GM11168 (cell line): ENCODE data around the gene LONRF3.

Source experiments
- in situ Hi-C: fragments of 300-500 bp; cut with MboI; formaldehyde crosslinking; loops from one replicate; pipeline ENCODE4 v1.12.0; 2022; ENCODE audit warnings: low sequenced_read_pairs; ENCODE audit not compliant: unreplicated experiment

Gene LONRF3

GRCh38 chrX:119028733-119029330 is 54.4 kb downstream of the LONRF3 start:
- in situ Hi-C loops: no loop called here

- in situ Hi-C loops: loop anchor here (10.0 kb wide), 1 partner anchor 545 kb away; no protein-coding TSS in a partner anchor
Measured at GRCh38 chrX:119029656-119030055, 55.2 kb downstream of the LONRF3 start.

- in situ Hi-C loops: loop anchor here (10.0 kb wide), 1 partner anchor 546 kb away; no protein-coding TSS in a partner anchor
Measured at GRCh38 chrX:119030990-119031389, 56.6 kb downstream of the LONRF3 start.

GRCh38 chrX:119036107-119037029 is 62.0 kb downstream of the LONRF3 start:
- in situ Hi-C loops: loop anchor here (10.0 kb wide), 1 partner anchor 552 kb away; no protein-coding TSS in a partner anchor

GRCh38 chrX:119040432-119040831 is 66.0 kb downstream of the LONRF3 start:
- in situ Hi-C loops: no loop called here

- in situ Hi-C loops: no loop called here
Measured at GRCh38 chrX:119041175-119041574, 66.8 kb downstream of the LONRF3 start.

- in situ Hi-C loops: no loop called here
Measured at GRCh38 chrX:119042040-119042439, 67.6 kb downstream of the LONRF3 start.

GRCh38 chrX:119042996-119043395 is 68.6 kb downstream of the LONRF3 start:
- in situ Hi-C loops: no loop called here

- in situ Hi-C loops: no loop called here
Measured at GRCh38 chrX:119045884-119046283, 71.5 kb downstream of the LONRF3 start.

- in situ Hi-C loops: no loop called here
Measured at GRCh38 chrX:119055687-119056086, 81.3 kb downstream of the LONRF3 start.

- in situ Hi-C loops: no loop called here
Measured at GRCh38 chrX:119062750-119063374, 88.4 kb downstream of the LONRF3 start.

GRCh38 chrX:119063428-119063827 is 89.0 kb downstream of the LONRF3 start:
- in situ Hi-C loops: no loop called here

- in situ Hi-C loops: no loop called here
Measured at GRCh38 chrX:119067023-119067739, 92.8 kb downstream of the LONRF3 start.
